Erythroblast (primary cell): ENCODE measurements around the gene KLF16.

Experiments
- GATA1 ChIP-seq: IDR thresholded peaks from 2 replicates; pipeline ENCODE4 v1.6.1; 2011; ENCODE audit warnings: low read depth, mild to moderate bottlenecking, control low read depth, low read length, moderate library complexity
- POLR2A ChIP-seq: IDR thresholded peaks from 2 replicates; pipeline ENCODE4 v1.6.1; 2011; ENCODE audit warnings: mild to moderate bottlenecking, low read length

DNA sequence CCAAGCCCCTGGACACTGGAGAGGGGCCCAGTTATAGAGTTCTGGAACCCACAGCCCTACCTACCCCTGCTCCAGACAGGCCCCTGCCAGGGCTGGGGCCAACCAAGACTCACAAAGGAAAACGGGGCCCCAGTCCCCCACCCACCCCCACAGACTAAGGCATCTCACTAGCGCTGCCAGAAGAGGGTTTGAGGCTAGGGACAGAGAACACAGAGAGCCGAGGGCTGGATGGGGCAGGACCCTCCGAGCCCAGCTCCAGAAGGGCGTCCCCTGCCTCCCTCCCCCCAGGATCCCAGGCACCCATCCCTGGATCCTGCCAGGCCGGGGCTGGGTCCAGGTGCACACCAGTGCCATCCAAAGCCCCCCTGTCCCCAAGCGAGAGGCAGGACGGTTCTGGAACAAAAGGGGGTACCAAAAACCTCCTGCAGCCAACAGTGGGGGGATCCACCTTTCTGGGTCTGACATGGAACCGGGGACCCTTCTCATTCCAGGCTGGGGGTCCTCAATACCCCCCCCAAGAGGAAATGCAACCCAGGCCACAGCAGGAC is 10.7 kb downstream of the KLF16 start:
- TF ChIP-seq POLR2A (no peak), GATA1 (no peak)
